Measurements from ENCODE around the gene SMG6. TPM values are rescaled to one million over a fixed set of nuclear protein-coding genes. Genes with fewer than 3 reads are reported as not detected.

SMG6 gene
- total RNA-seq, 1 experiment from 2014 or later = 13.5 TPM

GRCh38 chr17:2277429-2278170, 26.0 kb downstream of the SMG6 start:
- no TSS peak for BruUV-seq (replicated peaks)
- no peaks in the 10 kb centered on the region for H3K9me3 Mint-ChIP-seq (ENCODE audit: low read depth, unreplicated experiment)
- H3K27me3 Mint-ChIP-seq (ENCODE audit: unreplicated experiment) = no peaks in the 10 kb centered on the region
- DNase-seq = no peak
- H3K4me3 Mint-ChIP-seq (ENCODE audit: low read depth, unreplicated experiment) = no peak overlapping the region
- H3K4me1 Mint-ChIP-seq (ENCODE audit: low read depth, unreplicated experiment) = no peaks in the 10 kb centered on the region
- TF ChIP-seq CTCF (IDR thresholded peaks at IDR 0.05; ENCODE audit: unreplicated experiment) = no peak
- CTCF ChIA-PET = no interaction called here
- intact Hi-C loops (cut with micrococcal nuclease; ENCODE audit: unreplicated experiment) = no loop called here
- H3K27ac Mint-ChIP-seq (ENCODE audit: unreplicated experiment) = no peak overlapping the region
- H3K36me3 Mint-ChIP-seq (ENCODE audit: insufficient read depth, unreplicated experiment) = peaks cover 16% of the 10 kb centered on the region

GRCh38 chr17:2275722-2276121, 27.9 kb downstream of the SMG6 start:
- Mint-ChIP-seq H3K9me3 (ENCODE audit: low read depth, unreplicated experiment) (no peaks in the 10 kb centered on the region), H3K4me3 (ENCODE audit: low read depth, unreplicated experiment) (no peak overlapping the region), H3K36me3 (ENCODE audit: insufficient read depth, unreplicated experiment) (no peaks in the 10 kb centered on the region), H3K27me3 (ENCODE audit: unreplicated experiment) (no peaks in the 10 kb centered on the region), H3K4me1 (ENCODE audit: low read depth, unreplicated experiment) (no peaks in the 10 kb centered on the region), H3K27ac (ENCODE audit: unreplicated experiment) (no peak overlapping the region)
- no peak for DNase-seq
- CTCF ChIA-PET = no interaction called here
- no TSS peak for BruUV-seq (replicated peaks)
- no peak for TF ChIP-seq CTCF (IDR thresholded peaks at IDR 0.05; ENCODE audit: unreplicated experiment)
- intact Hi-C loops (cut with micrococcal nuclease; ENCODE audit: unreplicated experiment) = no loop called here

GRCh38 chr17:2274414-2274813, 29.2 kb downstream of the SMG6 start:
- Mint-ChIP-seq H3K4me1 (ENCODE audit: low read depth, unreplicated experiment) (no peaks in the 10 kb centered on the region), H3K27me3 (ENCODE audit: unreplicated experiment) (no peaks in the 10 kb centered on the region), H3K27ac (ENCODE audit: unreplicated experiment) (no peak overlapping the region), H3K9me3 (ENCODE audit: low read depth, unreplicated experiment) (no peaks in the 10 kb centered on the region), H3K36me3 (ENCODE audit: insufficient read depth, unreplicated experiment) (no peaks in the 10 kb centered on the region), H3K4me3 (ENCODE audit: low read depth, unreplicated experiment) (no peak overlapping the region)
- intact Hi-C loops (cut with micrococcal nuclease; ENCODE audit: unreplicated experiment) = no loop called here
- CTCF ChIA-PET = no interaction called here
- no peak for DNase-seq
- no TSS peak for BruUV-seq (replicated peaks)
- no peak for TF ChIP-seq CTCF (IDR thresholded peaks at IDR 0.05; ENCODE audit: unreplicated experiment)

- no TSS peak for BruUV-seq (replicated peaks)
- CTCF ChIA-PET = interaction anchor here (0.5 to 0.6 kb wide), 3 partner anchors 10 to 478 kb away, joined by 3 to 10 read pairs (median 6); no protein-coding TSS in a partner anchor
Observed at GRCh38 chr17:2271985-2272702, 31.4 kb downstream of the SMG6 start.

More at GRCh38 chr17:2271985-2272702, 31.4 kb downstream of the SMG6 start:
- H3K27me3 Mint-ChIP-seq (ENCODE audit: unreplicated experiment) = no peaks in the 10 kb centered on the region
- no peaks in the 10 kb centered on the region for H3K9me3 Mint-ChIP-seq (ENCODE audit: low read depth, unreplicated experiment)
- no peak for DNase-seq
- no peaks in the 10 kb centered on the region for H3K4me1 Mint-ChIP-seq (ENCODE audit: low read depth, unreplicated experiment)
- no peak overlapping the region for H3K27ac Mint-ChIP-seq (ENCODE audit: unreplicated experiment)
- intact Hi-C loops (cut with micrococcal nuclease; ENCODE audit: unreplicated experiment) = no loop called here
- no peak for TF ChIP-seq CTCF (IDR thresholded peaks at IDR 0.05; ENCODE audit: unreplicated experiment)
- no peak overlapping the region for H3K4me3 Mint-ChIP-seq (ENCODE audit: low read depth, unreplicated experiment)
- peaks cover 5% of the 10 kb centered on the region for H3K36me3 Mint-ChIP-seq (ENCODE audit: insufficient read depth, unreplicated experiment)
